GM23248 (cell line): Measurements from ENCODE around the gene PACSIN3.

ENCODE experiments used
- EZH2 ChIP-seq: fragments of 200-600 bp; sonication (generic); IDR thresholded peaks from 2 replicates; pipeline ENCODE4 v1.6.1; 2018; ENCODE audit warnings: antibody characterized with exemption, mild to moderate bottlenecking; ENCODE audit not compliant: insufficient read depth, poor library complexity, severe bottlenecking
- EZH2phosphoT487 ChIP-seq: fragments of 200-600 bp; sonication (generic); IDR thresholded peaks from 2 replicates; pipeline ENCODE4 v1.6.1; 2018; ENCODE audit warnings: antibody characterized with exemption, moderate library complexity, mild to moderate bottlenecking, low read depth; ENCODE audit not compliant: insufficient read depth

GRCh38 chr11:47139878-47140277, 46.4 kb downstream of the PACSIN3 start:
- TF ChIP-seq EZH2 (no peak), EZH2phosphoT487 (no peak)
